HG03521 (cell line): ENCODE results near the gene GAK.

Source experiments
- ATAC-seq: cut with Tn5 transposase; IDR thresholded peaks from one replicate; pipeline ENCODE4 v1.9.1; 2021; ENCODE audit warnings: mild to moderate bottlenecking, moderate library complexity; ENCODE audit not compliant: unreplicated experiment

GAK gene

DNA sequence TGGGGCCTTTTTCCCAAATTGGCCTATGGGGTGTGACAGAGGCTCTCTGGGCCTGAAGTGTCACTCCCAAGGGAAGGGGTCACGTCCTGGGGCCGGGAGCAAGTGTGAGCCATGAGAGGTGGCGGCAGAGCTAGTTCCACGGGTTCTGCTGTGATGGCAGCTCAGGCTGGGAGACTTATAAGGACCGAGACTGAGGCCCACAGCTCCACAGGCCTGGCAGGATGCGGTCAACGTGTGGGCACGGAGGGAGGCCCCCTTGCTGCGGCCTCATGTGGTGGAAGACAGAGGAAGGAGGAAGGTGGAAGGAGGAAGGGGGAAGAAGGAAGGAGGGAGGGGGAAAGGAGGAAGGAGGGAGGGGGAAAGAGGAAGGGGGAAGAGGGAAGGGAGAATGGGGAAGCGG lies 99.0 kb downstream of the GAK start:
- no peak for ATAC-seq

DNA sequence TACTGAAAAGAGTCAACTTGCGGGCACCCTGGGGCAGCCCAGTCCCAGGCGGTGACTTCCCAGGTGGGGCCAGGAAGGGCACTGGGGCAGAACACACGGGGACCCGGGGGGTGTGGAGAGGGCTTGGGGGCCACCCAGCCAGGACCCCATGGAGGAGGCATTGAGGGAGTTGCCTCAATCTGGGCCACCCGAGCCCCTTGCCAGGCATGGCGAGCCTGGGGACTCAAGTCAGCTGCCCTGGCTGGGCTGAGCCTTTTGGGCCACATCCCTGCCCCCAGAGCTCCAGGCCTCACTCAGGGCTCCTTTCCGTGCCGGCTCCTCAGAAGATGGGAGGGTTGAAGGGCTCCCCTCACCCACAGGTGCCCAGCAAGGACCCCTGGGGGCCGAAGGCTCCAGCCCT lies 99.6 kb downstream of the GAK start:
- ATAC-seq = no peak

DNA sequence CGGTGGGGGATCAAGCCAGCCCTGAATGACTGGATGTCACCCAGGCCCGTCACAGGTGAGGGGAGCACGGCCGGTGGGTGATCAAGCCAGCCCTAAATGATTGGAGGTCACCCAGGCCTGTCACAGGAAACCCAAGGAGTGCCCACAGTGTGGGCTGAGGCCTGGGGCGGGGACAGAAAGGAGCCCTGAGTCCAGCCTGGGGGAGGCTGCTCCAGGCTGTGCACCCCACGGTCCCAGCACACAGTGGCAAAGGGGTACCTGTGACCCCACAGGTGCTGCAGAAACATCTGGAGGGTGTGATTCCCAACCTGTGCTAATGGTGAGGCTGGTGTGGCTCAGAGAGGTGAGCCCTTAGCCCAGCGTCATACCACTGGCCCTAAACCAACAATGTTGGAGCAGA lies 100.0 kb downstream of the GAK start:
- no peak for ATAC-seq

DNA sequence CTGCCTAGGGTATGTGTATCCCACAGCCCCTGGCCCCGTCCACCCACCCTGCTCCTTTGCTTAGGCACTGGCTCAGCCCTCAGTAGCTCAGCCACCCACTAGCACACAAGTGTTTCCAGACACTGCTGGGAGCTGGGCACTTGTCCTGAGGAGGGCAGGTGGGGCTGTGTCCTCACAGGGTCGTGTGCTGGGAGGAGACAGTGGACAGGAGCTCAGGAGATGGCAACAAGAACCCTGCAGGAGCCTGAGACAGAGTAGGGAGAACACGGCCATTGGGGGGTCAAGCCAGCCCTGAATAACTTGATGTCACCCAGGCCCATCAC lies 100.7 kb downstream of the GAK start:
- no peak for ATAC-seq

DNA sequence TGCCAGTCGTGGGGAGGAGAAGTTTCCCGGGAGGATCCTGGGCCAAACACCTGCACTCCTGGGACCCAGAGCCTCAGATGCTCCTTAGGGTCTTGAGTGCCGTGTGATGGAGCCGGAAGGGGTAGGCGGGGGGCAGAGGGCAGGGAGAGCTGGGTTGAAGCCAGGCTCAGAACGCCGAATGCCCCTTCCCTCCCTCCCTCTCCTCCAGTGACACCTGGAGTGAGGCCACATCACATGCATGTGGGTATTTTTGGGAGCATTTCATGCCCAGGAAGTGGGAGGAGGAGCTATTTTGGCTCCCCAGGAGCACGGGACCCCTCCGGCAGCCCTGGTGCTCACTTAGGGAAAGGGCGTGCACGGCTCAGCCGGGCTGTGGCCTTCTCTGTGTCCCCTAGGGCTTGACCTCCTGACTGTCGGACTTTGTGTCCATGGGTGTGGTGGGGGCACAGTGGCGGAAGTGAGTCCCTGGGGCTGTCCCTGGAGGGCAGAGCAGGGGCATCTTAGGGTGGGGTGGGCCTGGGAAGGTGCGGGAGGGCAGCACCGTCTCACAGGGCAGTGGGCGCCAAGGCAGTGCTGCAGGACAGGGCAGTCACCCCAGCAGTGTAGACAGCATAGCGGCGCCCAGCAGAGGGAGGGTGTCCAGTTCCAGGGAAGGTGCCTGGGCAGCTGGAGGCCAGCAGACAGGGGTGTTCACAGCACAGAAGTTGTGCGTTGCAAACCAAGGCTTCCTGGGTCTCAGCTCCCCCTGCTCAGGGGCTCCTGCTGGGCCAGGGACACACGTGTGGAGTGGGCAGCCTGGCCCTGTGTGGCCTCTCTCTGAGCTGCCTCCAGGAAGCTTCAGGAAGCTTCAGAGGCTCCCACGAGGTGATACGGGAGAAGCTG lies 101.3 kb downstream of the GAK start:
- ATAC-seq = no peak

DNA sequence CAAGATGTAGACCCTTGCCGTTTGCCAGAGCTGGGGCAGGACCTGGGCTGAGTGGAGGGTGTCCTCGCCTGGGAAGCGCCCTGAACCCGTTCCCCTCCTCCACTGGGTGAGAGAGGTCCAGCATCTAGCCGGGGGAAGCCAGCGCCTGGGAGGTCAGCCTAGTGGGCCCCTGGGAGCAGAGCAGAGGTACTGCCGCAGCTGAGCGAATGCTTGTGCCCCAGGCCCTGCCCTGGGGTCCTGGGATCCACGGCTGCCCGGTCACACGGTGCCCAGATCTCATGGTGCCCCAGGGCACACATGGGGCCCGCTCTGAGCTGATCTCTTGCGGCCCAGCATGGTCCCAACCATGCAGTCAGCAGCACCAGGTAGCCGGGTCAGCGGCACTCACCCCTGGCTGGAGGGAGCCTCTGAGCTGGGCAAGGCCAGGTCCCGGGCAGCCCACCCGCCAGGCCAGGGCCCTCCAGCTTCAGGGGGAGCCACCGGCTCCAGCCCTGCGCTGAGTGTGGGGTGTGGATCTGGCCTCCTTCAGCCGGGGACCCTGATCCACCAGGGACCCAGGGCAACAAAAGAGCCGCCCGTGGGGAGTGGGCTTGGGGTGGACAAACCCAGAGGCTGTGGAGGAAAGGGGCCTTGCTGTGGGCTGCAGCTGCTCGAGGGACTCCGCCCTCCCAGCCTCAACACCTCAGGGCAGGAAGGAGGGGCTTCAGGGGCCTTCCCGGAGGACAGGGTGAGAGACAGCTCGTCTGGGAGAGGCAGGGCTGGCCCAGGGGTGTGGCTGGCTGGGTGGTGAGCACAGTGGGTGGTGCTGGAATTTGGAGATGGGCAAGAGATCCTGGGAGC lies 102.1 kb downstream of the GAK start:
- no peak for ATAC-seq

DNA sequence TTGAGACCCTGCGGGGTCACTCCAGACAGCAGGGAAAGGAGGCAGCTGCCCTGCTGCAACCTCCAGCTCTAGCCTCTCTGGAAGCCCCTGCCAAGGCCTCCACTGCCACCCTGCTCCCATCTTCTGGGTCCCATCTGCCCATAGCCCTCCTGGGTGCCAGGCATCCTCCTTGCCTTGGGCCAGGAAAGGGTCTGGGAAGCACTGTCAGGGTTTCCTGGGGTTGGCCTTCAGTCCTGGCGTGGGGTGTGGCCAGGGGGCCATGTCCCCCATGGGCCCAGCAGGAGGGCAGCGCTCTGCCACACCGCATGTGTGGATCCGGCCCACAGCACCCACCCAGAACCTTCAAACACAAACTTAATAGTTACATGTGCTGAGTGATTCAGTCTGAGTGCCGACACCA lies 102.8 kb downstream of the GAK start:
- ATAC-seq = no peak

DNA sequence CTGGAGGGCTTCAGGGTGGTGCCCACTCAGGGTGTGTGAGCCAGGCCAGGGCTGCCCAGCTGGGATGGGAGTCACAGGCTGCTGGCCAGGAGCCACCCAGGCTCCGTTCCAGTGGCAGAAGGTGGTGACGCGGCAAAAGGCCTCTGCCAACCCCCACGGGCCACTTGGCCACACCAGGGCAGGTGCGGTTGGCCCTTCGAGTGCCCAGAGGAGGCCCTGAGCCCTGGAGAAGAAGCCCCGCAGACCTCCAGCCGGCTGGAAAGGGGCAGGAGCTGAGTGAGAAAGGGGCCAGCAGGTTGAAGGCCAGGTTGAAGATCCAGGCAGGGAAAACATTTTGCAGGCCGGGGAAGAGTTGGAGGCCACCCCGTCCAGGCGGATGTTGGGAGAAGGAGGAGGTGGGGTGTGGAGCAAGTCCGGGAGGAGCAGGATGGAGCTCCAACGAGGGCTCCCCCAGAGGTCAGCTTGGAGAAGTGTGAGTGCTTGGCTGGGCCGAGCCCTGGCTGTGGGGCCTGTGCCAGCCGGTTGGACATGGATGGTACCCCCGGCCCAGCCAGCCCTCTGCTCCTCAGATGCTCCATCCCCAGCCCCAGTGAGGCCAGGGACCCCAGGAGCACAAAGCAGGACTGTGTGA lies 103.4 kb downstream of the GAK start:
- no peak for ATAC-seq

DNA sequence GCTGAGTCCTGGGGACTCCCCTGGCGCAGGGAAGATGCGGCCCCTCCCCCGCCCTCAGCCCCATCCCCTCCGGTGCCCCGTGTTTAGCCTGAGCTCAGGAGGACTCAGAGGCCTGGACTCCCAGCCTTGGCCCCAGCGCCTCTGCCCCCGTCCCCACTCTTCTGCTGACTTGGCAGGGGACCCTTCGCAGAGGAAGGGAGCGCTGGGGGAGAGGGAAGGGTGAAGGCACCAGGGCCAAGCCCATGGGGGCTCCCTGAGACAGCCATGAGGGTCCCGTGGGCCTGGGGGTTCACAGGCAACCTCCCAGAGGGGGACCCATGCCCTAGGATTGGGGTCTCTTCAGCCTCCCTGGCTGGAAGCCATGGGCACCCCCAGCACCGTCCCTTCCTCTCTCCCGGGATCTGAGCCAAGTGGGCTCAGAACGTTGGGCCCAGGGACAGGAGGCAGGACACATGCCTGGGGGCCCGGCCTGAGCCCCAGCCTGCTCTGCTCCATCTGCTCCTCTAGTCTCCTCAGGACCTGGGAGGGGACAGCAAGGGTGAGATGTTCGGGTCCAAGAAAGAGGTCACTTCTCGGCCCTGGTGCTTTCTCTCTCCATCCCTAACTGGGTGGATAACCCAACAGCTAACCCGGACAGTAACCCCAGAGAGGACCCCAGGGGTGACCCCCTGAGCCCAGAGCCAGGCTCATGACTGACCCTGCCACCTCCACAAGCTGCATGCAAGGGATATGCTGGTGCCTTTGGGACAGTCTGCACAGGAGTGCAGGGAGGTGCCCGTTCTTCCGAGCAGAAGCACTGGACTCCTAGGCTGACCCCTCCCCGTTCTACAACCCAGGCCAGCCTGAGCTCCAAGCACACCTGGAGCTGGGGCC lies 104.7 kb downstream of the GAK start:
- ATAC-seq = no peak

DNA sequence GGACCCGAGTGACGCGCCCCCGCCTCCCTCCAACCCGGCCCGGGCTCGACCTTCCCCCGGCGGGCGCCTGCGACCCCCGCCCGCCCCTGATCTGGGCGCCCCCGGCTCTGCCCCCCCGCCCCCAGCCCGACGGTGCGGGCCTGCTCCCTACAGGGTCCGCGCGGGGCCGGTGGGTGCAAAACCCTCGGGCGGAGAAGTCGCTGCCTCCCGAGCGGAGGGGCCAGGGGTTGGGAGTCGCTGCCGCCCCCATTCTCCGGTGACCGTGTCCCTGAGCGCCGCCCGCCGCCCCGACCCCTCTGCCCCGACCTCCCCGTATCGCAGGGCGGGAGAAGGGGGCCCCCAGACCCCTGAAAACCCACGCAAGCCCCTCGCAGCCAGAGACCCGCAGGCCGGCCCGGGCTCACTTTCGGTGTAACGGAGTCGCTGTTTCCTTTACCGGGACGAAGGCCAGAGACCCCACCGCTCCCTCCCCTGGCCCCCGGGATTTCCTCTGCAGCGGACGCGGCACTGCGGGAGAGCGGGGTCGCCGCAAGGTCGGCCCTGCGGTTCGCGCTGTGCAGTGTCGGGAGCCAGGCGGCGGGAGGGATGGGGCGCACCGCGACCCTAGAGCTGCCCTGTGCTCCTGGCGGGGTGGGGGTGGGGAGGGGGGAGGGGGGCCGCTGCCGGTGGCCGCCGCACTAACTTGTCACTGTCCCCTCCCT lies 105.5 kb downstream of the GAK start:
- no peak for ATAC-seq

DNA sequence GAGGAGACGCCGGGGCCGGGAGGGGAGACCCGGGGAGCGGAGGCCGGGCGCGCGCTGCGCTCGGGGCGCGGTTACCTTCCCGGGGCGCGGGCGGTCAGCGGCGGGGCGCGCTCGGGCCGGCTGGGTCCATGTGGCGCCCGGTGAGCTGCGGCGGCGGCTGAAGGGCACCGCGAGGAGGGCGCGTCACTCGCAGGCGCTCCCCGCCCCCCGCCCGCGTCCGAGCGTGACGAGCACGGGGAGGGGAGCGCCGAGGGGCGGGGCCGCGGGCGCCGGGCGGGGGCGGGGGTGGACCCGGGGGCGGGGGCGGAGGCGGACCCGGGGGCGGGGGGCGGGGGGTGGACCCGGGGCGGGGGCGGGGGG lies 106.2 kb downstream of the GAK start, which contains the start of gene CPLX1:
Gene CPLX1 (minus strand): TSS at position 159 of the 360 bp plus-strand sequence. CDS start 1,607 bp downstream, outside the sequence.
- no peak for ATAC-seq

DNA sequence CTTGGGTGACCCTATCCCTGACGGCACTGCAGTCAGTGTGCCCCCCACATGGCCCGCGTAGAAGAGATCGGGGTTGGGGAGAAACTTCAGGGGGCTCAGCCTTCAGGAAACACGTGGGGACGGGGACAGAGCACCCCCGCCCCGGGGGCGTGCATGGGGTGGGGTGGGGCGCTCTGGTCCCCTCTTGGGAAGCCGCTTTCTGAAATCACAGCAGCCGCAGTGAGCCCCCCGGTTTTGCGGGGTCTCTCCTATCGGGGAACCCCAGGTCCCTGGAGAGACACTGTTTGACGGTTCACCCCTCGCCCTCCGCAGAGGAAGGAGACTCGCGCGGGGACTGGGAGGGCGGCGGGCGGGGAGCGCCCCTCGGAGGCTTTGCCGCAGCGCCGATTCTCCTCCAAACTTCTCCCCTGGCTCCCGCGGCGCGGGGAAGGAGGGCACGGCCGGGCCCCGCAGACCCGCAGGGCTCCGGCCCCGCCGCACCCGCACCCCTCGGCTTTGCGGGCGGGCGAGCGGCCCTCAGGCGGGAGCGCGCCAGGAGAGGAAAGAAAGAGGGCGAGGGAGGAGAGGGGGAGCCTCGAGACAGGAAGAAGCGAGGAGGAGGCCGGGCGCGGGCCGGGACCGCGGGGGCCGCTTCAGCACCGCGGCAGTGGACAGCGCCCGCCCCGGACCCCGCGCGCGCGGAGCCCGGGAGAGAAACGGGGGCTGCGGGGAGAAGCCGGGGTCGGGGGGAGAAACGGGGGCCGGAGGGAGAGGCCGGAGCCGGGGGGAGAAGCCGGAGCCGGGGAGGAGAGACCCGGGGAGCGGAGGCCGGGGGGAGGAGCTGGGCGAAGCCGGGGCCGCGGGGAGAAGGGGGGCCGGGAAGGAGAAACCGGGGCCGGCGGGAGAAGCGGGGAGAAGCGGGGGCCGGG lies 106.8 kb downstream of the GAK start:
- ATAC-seq = no peak

DNA sequence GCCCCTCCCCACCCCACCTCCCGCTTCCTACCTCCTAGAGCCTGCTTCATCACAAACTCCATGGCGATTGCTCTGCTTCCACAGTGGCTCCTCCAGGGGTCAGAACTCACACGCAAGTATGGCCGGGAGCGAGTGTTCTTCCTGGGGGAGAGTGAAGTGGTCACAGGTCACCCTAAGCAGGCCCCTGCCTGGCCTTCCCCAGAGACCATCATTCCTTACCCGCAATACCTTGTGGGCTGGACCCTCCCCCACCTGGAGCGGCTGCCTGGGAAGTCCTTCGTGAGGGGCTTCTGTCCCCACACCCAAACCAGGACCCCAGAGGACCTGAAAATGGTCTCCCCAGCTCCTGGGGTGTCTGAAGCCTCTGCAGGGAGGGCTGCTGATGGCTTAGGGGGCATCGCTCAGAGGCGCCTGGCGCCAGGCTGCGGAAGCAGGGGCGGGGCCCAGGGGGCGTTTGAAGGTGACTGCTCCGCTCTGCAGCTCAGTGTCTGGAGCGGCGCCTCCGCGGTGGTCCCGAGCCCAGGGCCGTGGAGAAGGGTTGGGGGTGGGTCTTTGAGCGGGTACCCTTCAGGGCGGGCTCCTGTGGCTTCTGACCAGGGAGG lies 107.6 kb downstream of the GAK start:
- ATAC-seq = no peak

DNA sequence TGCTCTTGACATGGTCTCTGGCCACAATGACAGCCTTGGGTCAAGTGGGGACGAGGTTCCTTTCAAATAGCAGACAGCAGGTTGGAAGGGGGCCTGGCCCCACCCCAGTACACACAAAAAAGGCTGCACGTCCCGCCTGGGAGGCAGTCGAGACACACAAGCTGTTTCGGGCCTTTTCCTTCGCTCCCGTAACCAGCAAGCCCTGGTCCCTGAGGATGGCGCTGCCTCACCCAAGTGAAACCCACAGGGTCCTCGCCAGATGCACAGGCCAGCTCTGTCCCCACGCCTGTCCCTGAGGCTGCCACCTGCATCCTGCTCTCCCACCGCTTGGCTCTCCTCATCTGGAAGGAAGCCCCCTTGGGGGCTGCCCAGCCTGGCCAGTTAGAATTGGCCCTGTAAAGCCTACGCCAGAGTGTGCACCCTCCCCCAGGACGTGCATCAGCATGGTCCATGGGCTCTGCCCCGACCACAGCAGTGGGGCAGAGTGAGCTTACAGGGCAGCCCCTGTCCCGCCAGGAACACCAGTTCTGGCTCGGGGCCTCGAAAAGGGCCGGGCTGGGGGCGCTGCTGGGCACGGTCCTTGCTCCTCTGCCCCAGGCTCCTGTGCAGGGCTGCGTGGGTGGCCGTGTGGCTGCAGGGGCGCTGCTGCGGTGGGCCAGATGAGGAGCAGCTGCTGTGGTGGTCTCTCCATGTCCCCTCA lies 108.2 kb downstream of the GAK start:
- ATAC-seq = no peak

DNA sequence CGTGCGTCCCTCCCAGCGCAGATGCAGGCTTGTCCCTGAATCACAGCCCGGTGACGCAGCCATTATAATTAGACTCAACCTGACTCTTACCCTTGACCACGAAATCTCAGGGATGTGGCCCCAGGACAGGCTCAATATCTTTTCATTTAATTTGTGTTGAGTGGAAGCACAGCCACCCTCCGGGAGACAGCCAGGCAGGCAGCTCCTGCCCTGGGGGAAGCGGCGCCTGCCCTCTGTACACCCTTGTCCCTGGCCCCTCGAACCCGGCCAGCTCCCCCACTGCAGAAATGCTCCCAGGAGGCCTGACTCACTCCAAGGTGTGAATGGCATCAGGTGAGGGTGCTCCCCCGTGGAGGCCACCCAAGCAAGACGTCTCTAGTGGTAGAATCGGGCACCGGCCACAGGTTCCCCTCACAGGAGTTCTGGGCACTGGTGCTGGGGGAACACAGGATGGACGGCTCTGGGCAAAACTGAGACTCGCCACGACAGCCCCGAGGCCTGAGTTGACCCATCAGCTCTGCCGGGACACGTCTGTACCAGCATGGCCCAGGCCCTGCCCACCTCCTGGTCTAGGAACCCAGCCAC lies 108.8 kb downstream of the GAK start:
- no peak for ATAC-seq

DNA sequence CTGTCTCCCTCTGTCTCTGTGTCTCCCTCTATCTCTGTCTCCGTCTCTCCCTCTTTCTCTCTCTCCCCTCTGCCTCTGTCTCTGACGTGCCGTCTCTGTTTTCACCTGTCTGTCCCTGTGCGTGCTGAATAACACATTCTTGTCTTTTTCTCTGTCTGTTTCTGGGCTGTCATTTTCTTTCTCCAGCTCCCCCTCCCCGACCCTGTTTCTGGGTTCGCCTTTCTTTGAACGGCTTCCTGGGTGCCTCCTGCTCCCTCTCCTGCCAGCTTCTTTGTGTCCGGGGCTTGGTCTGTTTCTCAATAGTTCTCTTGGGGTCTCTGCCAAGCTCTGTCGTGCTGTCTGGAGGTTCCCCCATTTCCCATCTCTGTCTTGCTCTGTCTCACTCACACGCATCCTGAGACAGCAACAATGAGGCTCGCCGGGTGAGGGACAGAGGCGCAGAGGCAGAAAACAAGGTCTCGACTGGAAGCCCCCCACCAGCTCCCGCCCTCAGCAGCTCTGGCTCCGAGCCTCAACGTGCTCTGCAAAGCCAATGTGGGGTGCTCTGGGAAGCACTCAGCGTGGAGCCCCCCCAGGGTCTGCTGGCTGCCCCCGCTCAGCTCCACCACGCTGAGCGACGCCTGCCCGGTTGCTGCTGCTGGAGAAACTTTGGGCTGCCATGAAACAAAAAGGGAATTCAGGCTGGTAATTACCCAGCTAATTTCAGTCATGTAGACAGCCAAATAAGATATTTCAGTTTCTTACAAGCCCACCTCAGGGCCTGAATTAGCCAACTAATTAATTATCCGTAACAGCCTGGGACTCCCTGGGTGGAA lies 109.5 kb downstream of the GAK start:
- ATAC-seq = no peak

DNA sequence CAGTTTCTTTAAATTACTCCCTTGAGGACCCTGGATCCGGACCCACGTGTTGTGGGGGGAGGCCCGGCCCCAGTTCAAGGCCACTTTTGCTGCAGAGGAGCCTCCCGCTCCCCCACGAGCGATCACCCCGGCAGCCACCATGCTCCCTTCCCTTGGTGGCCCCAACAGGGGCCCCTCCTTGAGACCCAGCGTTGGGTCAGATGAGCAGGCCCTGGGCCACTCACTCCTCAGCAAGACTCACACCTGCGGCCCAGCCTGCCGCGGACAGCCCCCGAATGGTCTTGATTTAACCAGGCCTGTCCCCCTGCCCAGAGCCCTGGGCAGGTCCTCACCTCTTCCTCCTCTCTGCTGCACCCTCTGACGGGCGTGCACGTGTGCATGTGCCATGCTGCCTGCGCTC lies 110.5 kb downstream of the GAK start:
- ATAC-seq = no peak
